Activated CD4-positive, alpha-beta T cell treated with anti-CD3 and anti-CD28 coated beads, Interleukin-2, Interleukin-4, amounts not matched to agents 100 ng/mL and 50 ng/mL, durations not matched to agents 16 hours and 8 hours (primary cell): ENCODE measurements around the gene ZGRF1.
"Not testable (repeated sequence)": the region's sequence is repeated elsewhere in the genome, so short reads cannot be mapped to it uniquely, and the experiment has no call there.

Experiments
- DNase-seq: peaks from one replicate; pipeline ENCODE4 v3.0.0-alpha.2; 2020; ENCODE audit warnings: low spot score

ZGRF1 gene

GRCh38 chr4:112516471-112517066 lies 120.1 kb downstream of the ZGRF1 start:
- no peak for DNase-seq

GRCh38 chr4:112516066-112516470 lies 120.6 kb downstream of the ZGRF1 start, which contains the start of gene NEUROG2:
TSS of gene NEUROG2 (minus strand) at chr4:112516180. CDS start at chr4:112515475, 705 bp downstream.
- DNase-seq = no peak

- peak; percentile 24 for DNase-seq
Observed at GRCh38 chr4:112515198-112516065, 121.3 kb downstream of the ZGRF1 start.

DNA sequence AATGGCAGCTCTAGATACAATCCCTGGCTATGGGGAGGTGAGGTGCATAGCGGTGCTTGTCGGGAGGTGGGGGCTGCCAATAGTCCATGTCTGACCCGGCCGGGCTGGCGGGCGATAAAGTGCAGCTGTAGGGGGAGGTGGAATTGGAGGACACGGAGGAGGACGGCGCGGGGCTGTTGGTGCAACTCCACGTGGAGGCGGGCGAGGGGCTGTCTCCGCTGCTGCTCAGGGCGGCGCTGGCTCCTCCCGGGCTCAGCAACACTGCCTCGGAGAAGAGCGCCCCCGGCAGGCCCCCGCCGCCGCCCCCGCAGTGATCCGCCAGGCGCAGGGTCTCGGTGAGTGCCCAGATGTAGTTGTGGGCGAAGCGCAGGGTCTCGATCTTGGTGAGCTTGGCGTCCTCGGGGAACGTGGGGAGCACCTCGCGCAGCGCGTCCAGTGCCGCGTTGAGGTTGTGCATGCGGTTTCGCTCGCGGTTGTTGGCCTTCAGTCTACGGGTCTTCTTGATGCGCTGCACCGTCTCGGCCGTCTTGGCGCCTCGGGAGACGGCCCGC lies 122.0 kb downstream of the ZGRF1 start:
- no peak for DNase-seq

GRCh38 chr4:112513971-112514646 lies 122.6 kb downstream of the ZGRF1 start:
- no peak for DNase-seq

- DNase-seq = no peak
Observed at GRCh38 chr4:112511803-112512118, 124.9 kb downstream of the ZGRF1 start.

- DNase-seq = no peak
Observed at GRCh38 chr4:112511093-112511802, 125.5 kb downstream of the ZGRF1 start.

GRCh38 chr4:112510291-112511092 lies 126.2 kb downstream of the ZGRF1 start:
- DNase-seq = no peak

GRCh38 chr4:112509243-112510141 lies 127.2 kb downstream of the ZGRF1 start:
- DNase-seq = no peak

GRCh38 chr4:112508356-112508755 lies 128.4 kb downstream of the ZGRF1 start:
- no peak for DNase-seq

DNA sequence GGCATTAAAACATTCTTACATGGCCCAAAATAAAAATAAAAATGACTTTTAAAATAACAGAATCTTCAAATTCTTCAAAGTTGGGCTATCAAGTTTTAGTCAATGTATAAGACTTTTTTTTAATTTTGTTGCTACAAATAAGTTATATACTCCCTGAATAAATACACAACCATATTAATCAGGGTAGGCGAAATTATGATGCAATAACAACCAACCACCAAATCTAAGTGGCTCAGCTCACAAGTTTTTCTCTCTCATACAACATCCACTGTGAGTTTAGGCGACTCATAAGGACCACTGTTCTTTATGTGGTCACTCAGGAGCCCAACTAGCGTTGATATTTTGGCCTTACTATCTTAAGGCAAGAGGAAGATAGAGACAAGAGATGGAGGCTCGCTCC lies 131.9 kb downstream of the ZGRF1 start:
- no peak for DNase-seq

- no peak for DNase-seq
Observed at GRCh38 chr4:112502871-112503270, 133.8 kb downstream of the ZGRF1 start.

GRCh38 chr4:112492321-112492720 lies 144.4 kb downstream of the ZGRF1 start:
- DNase-seq = no peak

- not testable (repeated sequence) for DNase-seq
Observed at GRCh38 chr4:112490808-112491207, 145.9 kb downstream of the ZGRF1 start.
